GM12865 (cell line): Measurements from ENCODE around the gene PSTPIP1.
"Not testable (repeated sequence)": the region's sequence is repeated elsewhere in the genome, so short reads cannot be mapped to it uniquely, and the experiment has no call there.

Experiments used
- DNase-seq: peaks from one replicate; pipeline ENCODE4 v3.0.0; 2010; ENCODE audit warnings: low read depth
- H3K4me3 ChIP-seq: 2 replicates; pipeline ENCODE4 v1.5.1; 2011; ENCODE audit warnings: mild to moderate bottlenecking, low read depth, low read length, control low read depth
- TF ChIP-seq, protein P1 (sequence below): IDR thresholded peaks from 2 replicates; pipeline ENCODE4 v1.5.1; 2011; ENCODE audit warnings: low read length, control low read depth, low read depth, inconsistent platforms; ENCODE audit not compliant: insufficient read depth; ENCODE audit errors: missing control alignments

Gene PSTPIP1

DNA sequence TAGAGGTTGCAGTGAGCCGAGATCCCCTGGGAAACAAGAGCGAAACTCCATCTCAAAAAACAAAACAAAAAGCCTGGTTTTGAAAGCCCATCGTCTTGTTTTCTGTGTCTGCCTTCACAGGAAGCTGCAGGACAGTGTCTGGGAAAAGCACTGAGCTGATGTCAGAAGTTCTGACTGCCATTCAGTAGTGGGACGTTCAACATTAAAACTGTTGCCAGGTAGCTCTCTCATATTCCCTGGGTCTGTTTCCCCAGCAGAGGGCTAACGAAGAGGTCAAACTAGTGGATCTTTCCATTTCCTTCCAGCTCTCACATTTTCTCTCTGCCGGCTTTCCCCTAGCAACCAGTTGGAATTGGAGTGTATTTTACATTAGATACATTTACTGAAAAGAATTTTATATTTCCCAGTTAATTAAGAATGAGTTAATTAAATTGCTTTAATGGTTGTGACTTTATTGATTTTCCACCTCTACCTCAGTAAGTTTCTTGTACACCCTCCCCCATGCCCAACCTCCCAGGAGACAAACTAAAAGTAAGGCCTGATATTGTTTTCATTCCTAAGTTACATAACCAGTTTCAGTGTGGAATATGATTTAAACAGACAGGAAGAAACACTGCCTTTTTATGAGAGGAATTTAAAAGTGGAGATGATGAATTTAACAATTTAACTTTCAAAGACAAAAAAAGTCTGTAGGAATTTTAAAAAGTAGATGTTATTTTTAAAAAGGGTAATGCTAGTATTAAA lies 33.5 kb upstream of the PSTPIP1 start:
- H3K4me3 ChIP-seq: no peak overlapping the region
- TF ChIP-seq, protein P1, sequence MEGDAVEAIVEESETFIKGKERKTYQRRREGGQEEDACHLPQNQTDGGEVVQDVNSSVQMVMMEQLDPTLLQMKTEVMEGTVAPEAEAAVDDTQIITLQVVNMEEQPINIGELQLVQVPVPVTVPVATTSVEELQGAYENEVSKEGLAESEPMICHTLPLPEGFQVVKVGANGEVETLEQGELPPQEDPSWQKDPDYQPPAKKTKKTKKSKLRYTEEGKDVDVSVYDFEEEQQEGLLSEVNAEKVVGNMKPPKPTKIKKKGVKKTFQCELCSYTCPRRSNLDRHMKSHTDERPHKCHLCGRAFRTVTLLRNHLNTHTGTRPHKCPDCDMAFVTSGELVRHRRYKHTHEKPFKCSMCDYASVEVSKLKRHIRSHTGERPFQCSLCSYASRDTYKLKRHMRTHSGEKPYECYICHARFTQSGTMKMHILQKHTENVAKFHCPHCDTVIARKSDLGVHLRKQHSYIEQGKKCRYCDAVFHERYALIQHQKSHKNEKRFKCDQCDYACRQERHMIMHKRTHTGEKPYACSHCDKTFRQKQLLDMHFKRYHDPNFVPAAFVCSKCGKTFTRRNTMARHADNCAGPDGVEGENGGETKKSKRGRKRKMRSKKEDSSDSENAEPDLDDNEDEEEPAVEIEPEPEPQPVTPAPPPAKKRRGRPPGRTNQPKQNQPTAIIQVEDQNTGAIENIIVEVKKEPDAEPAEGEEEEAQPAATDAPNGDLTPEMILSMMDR: no peak
- DNase-seq: no peak

DNA sequence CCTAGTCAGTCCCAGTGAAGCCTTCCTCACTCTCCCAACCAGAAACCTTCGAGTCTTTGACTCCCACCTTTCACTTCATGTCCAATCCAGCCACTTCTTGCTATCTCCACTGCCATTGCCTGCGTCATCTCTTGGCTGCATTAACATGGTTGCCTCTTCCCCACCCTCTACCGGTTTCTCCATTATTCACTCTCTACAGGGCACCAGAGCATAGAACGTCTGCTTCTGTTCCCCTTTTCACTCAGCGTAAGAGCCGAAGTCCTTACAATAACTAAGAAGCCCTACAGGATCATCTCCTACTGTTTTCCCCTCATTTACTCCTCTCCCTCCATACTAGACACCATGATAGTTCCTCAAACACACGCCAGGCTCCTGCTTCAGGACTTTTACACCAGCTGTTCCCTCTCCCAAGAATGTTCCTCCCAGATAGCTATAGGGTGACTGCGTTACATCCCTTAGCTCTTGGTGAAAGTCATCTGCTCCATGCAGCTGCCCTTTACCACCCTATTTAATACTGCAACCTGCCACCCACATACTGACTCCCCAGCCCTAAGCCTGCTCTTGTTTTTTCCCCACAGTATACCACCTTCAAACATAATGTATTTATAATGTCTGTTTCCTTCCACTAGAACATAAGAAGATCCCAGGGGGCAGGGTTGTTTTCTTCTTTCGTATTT lies 32.5 kb upstream of the PSTPIP1 start:
- no peak overlapping the region for H3K4me3 ChIP-seq
- no peak for DNase-seq
- TF ChIP-seq, protein P1: no peak

DNA sequence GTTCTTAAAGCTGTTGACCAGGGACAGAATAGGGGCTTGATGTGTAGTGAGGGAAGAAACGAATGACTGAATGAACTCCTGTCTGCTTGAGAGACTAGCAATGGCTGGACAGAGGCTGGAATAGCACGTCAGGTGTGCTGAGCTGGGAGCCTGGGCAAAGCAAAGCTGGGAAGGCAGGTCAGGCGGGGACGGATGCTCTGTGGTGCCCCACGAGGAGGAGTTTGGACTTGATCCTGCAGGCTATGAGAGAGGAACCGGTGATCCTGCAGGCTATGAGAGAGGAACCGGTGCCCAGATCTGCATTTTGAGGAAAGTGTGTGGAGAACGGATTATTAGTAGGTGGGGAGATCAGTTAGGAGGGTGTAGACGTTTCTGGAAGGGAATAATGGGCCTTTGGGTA lies 31.3 kb upstream of the PSTPIP1 start:
- no peak for DNase-seq
- no peak overlapping the region for H3K4me3 ChIP-seq
- TF ChIP-seq, protein P1: no peak

DNA sequence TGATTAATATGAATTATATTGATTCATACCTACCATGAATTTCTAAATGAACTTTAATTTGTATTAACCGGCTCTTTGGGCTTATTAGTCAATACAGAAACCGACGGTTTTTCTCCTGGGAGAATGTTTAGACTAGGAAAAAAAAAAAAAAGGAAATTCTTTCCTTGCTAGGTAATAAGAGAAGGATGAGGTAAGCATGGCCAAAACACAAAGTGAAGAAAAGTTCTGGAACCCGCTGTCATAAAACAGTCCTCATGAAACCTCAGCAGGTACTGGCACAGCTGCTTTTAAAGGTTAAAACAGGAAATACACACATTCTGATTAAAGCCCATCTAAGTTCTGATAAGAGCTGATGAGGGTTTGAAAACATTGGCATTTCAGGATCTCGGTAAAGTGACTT lies 30.8 kb upstream of the PSTPIP1 start:
- H3K4me3 ChIP-seq: no peak overlapping the region
- no peak for DNase-seq
- TF ChIP-seq, protein P1: no peak

DNA sequence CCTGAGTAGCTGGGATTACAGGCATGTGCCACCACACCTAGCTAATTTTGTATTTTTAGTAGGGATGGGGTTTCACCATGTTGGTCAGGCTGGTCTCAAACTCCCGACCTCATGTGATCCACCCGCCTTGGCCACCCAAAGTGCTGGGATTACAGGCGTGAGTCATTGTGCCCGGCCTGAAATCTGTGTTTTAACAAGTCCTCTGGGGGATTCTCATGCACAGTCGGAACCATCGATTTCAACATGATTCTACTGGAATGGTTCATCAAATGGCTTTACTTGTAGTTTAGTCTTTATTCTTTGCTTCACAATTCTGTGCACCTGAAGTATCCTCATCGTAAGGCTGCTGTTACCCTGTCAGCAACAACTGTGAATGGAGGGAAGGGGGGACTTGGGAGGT lies 28.9 kb upstream of the PSTPIP1 start:
- not testable (repeated sequence) for H3K4me3 ChIP-seq, DNase-seq

DNA sequence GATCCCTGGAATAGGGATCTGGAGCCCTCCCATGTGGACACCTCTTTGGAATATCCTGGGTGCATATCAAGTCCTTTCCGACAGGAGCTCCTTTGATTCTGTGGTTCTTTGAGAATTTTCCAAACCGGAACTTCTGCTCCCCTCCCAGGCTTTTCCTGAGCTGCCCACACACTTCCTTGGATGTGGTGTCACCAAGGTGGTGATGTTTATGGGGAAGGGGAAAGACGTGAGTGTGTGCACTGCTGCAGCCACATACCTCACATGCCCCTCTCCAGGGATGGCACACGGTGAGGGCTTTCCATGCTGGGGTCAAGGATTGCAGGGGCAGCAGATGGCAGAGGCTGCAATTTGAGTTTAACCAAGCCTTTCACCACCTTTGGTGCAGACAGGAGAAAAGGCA lies 27.9 kb upstream of the PSTPIP1 start:
- DNase-seq: no peak
- H3K4me3 ChIP-seq: no peak overlapping the region
- TF ChIP-seq, protein P1: no peak

DNA sequence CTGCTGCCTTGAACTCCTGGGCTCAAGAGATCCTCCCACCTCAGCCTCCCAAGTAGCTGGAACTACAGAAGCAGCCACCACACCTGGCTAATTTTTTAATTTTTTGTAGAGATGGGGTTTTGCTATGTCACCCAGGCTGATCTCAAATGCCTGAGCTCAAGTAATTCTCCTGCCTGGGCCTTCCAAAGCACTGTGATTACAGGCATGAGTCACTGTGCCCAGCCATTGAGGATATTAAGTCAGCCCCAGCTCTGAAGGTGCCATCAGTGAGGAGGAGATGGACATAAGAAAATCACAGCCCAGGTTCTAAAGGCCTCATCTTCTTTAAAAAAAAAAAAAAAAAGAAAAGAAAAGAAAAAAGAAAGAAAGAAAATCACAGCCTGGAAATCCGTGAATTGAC lies 26.6 kb upstream of the PSTPIP1 start:
- H3K4me3 ChIP-seq: no peak overlapping the region
- TF ChIP-seq, protein P1: no peak
- DNase-seq: no peak
